Astrocyte of the cerebellum (primary cell): ENCODE results near the gene TBC1D14.

ENCODE experiments used
- DNase-seq: peaks from one replicate; pipeline ENCODE4 v3.0.0-alpha.2; 2011; ENCODE audit warnings: low read depth
- H3K4me3 ChIP-seq: 2 replicates; pipeline ENCODE4 v1.5.1; 2011; ENCODE audit warnings: mild to moderate bottlenecking, low read depth, low read length, moderate library complexity
- in situ Hi-C: cut with HindIII; loops from 2 replicates; pipeline ENCODE4 v1.10.0; 2017; ENCODE audit warnings: low sequenced_read_pairs
- TF ChIP-seq, protein P1 (sequence below): IDR thresholded peaks from 2 replicates; pipeline ENCODE4 v1.5.1; 2012; ENCODE audit warnings: low read length, low read depth, moderate library complexity, mild to moderate bottlenecking; ENCODE audit errors: missing control alignments

Gene TBC1D14

DNA sequence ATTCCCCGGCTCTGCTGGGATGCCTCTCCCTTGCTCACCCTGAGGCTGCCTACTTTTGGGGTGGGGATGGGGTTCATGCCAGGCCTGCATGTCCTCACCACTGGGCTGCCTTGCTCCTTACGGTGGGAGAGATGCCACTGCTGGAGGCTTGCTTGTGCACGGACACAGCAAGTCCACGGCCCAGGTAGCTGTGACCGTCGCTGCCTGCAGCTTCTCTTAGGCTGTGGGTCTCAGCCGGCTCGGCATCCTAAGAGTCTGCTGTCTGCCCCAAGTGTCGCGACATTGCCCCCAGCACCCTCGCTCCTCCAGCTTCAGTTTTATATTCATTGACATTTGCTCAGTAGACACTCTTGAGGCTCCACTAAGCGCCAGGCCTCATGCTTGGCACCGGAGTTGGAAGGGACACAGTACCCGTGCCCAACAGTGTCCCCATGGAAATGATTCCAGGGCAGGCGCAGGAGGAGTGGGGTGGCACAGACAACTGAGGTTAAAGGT lies 58.3 kb downstream of the TBC1D14 start:
- H3K4me3 ChIP-seq = no peak overlapping the region
- in situ Hi-C loops = no loop called here
- no peak for DNase-seq
- TF ChIP-seq, protein P1, sequence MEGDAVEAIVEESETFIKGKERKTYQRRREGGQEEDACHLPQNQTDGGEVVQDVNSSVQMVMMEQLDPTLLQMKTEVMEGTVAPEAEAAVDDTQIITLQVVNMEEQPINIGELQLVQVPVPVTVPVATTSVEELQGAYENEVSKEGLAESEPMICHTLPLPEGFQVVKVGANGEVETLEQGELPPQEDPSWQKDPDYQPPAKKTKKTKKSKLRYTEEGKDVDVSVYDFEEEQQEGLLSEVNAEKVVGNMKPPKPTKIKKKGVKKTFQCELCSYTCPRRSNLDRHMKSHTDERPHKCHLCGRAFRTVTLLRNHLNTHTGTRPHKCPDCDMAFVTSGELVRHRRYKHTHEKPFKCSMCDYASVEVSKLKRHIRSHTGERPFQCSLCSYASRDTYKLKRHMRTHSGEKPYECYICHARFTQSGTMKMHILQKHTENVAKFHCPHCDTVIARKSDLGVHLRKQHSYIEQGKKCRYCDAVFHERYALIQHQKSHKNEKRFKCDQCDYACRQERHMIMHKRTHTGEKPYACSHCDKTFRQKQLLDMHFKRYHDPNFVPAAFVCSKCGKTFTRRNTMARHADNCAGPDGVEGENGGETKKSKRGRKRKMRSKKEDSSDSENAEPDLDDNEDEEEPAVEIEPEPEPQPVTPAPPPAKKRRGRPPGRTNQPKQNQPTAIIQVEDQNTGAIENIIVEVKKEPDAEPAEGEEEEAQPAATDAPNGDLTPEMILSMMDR = no peak

DNA sequence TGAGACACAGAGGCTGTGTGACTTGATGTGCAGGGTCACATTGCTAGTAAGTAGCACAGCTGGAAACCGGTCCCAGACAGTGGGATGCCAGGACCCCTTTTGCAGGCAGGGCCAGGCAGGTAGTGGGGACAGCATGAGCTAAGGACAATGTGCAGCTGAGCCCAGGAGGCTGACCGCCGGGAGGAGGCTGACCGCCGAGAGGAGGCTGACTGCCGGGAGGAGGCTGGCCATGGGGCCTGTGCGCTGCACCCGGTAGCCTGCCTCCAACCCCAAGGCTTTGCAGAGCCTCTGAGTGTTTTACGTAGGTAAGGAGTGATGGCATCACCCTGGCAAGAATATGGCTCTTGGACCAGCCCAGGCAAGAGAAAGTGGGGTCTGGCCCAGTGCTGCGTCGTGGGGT lies 58.9 kb downstream of the TBC1D14 start:
- no peak for DNase-seq
- in situ Hi-C loops = no loop called here
- TF ChIP-seq, protein P1 = no peak
- no peak overlapping the region for H3K4me3 ChIP-seq

DNA sequence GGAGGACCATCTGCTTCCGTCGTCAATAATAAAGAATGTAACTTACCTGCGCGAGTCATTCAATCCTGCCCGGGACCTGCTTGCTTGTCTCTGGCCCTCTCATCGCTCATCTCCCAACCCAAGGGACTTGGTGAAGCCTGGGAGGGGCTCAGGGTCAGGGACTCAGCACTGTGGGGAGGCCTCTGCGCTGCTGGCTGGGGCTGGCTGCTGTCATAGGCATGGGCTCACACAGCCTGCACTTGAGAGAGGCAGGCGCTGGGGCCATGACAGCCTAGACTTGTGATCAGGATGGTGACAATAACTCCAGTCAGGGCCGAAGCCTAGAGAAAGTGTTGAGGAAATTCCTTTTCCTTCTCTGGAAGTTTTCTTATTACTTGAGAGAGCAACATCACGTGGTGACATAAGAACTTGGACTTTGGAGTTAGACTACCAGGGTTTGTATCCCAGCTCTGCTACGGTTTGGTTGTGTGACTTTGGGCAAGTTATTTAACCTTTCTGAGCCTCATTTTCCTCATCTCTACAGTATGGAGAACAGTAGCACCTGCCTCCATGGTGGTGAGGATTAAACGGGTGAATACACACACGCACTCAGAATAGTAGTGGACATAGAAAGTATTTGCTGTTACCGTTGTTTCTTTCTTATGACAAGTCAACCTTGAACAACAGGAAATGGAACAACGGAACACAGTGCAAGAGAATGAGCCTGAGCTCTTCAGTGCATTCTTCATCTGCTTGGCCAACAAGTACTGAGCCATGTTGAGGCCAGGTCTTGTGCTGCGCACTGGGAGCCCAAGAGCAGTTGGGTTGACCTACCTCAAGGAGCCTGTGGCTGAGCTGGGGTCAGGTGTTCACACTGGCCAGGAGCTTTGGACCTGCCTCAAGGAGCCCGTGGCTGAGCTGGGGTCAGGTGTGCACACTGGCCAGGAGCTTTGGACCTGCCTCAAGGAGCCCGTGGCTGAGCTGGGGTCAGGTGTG lies 60.5 kb downstream of the TBC1D14 start:
- in situ Hi-C loops = no loop called here
- no peak overlapping the region for H3K4me3 ChIP-seq
- no peak for DNase-seq
- TF ChIP-seq, protein P1 = no peak

DNA sequence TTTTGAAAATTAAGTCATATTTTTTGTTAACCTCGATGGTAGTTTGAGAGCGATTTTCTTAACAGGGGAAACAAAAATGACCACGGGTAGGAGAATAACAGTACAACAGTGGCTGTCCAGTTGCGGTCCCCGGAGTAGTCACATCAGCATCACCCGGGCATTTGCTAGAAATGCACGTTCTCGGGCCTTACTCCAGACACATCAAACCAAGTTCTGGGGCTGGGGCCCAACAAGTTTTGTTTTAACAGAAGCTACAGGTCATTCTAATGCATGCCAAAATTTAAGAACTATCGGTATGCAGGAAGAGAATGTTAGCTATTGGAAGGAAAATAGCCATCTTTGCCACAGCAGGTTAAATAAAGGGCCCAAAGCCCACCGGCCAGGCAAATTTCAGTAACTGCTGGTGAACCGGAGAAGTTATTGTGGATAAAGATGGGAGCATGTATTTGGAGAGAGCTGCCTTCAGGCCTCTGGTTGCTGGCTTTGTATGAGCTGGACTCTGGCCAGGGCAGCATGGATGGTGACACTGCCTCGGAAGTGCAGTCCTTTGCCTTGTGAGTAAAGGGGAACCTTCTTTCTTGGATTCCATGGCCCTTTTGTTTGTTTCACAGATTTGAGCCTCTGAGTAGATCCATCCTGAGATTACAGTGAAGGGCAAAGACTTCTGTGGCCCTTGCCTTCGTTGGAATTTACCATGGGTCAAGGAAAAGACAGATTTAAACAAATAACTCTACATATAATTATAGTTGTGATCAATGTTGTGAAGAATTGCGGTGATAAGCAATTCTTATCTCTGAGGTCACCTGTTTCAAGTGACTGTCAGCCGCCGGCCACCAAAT lies 62.1 kb downstream of the TBC1D14 start:
- no peak for DNase-seq
- in situ Hi-C loops = no loop called here
- H3K4me3 ChIP-seq = no peak overlapping the region
- TF ChIP-seq, protein P1 = no peak

DNA sequence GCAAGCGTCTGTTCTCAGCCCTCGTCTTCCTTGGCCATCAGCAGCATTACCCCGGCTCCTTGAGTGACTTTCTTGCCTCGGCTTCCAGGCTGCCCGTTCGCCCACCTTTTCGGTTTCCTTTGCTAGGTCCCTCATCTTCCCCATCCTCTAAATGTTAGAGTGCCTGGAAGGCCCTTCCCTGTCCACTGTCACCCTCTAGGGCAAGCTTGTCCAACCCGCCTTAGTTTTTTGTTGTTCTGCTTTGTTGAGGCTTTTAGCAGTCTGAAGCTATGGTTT lies 62.7 kb downstream of the TBC1D14 start:
- TF ChIP-seq, protein P1 = no peak
- no peak overlapping the region for H3K4me3 ChIP-seq
- in situ Hi-C loops = no loop called here
- DNase-seq = no peak

DNA sequence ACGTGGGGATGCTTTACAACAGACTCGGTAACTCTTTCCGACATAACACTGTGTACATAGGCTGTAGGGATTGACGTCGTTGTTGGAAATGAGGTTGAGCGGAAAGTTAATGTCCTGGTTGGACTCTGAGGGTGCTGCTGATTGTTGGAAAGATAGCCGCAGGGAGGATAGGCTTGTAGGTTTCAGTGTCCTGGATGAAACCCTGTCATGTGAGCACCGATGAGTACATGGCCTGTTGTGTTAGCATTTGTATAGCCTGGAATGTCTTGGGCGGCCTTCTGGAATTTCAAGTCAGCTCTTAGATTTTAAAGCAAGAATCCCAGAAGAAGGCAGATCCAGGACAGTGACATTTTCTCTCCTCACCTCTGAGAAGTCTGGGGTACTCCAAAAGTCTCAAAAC lies 63.3 kb downstream of the TBC1D14 start:
- in situ Hi-C loops = no loop called here
- DNase-seq = no peak
- H3K4me3 ChIP-seq = no peak overlapping the region
- TF ChIP-seq, protein P1 = no peak
